Renal pelvis (tissue), 4 donors: ENCODE data around the gene TIMP2. TPM values are rescaled to one million over a fixed set of nuclear protein-coding genes. Genes with fewer than 3 reads are reported as not detected.

Source experiments
- DNase-seq: peaks from one replicate; pipeline ENCODE4 v3.0.0-alpha.2; 2013
- polyA plus RNA-seq, 3 donors: library from polyadenylated mRNA; unstranded; fragments of 120-200 nt; gene quantifications; one replicate each; pipeline ENCODE4 v1.2.1, GENCODE V29; 2013; ENCODE audit not compliant: insufficient read length in 3 of 3

Gene TIMP2
- polyA plus RNA-seq, 3 donors = 115 to 150 (median 132) TPM

DNA sequence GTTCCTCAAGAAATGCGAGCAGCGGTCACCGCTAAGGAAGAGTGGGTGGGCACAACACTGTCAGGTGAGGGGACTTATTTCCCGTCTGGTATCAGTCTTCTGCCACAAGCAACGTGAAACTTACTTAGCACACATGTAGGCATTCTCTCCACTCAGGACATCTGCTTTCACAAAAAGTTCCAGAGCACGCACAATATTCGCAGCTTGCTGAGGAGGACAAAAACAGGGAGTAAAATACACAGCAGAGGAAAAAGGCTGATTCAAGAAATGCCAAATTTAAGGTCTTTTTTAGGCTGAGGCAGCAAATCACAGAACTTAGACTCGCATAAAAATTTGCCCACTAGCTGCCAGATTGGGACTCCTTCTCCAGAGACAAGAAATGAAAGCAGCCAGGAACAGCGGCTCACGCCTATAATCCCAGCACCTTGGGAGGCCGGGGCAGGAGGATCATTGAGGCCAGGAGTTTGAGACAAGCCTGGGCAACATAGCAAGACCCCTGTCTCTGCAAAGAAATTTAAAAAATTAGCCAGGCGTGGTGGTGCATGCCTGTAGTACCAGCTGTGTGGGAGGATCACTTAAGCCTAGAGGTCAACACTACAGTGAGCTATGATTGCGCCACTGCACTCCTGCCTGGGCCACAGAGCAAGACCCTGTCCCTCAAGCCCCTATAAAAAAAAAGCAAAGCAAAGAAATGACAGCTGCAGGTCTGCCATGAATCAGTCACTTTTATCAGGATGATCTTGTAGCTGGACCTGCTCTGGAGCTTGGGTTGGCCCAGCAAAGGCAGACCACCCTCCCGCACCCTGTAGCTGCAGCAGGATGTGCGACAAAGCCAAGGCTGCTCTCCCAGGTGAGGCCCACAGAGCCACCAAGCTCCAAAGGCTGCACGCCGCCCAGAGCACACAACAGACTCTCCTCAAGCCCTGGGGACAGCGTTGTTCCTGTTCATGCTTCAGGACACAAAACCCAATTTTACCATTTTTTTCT, 105.1 kb downstream of the TIMP2 start:
- no peak for DNase-seq

DNA sequence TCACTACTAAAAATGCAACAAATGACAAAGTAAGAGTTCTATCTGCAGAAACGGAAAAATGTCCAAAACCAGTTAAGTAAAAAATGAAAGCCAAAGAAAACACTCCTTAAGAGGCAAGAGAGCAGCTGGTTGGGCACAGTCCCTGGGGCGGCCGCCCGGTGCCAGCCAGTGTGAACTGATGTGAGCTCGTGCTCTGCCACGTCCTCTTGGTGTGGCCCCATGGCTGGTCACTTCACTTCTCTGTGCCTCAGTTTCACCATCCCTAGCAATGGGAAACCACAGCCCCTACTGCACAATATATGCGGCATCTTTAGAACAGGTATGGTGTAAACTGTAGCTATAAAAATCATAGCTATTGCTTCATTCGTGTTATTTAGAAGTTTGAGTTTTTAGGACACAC, 105.8 kb downstream of the TIMP2 start:
- no peak for DNase-seq

DNA sequence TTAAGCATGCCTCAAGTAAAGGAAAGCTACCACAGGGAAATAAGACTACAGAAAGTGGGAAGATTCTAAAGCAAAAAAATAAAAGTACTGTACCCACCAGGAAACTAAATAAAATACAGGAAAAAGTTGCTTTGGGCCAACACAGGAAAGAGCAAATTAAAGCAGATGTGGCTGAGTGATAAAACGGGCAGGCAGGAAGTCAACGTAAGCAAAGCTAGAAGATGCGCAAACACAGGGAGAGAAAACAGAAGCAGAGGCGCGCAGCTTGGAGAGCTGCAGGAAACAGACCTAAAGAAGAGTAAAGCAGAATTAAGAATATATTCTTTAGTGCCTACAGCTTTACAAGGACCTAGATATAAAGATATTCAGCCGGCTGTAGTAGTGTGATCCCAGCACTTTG, 106.3 kb downstream of the TIMP2 start:
- no peak for DNase-seq

DNA sequence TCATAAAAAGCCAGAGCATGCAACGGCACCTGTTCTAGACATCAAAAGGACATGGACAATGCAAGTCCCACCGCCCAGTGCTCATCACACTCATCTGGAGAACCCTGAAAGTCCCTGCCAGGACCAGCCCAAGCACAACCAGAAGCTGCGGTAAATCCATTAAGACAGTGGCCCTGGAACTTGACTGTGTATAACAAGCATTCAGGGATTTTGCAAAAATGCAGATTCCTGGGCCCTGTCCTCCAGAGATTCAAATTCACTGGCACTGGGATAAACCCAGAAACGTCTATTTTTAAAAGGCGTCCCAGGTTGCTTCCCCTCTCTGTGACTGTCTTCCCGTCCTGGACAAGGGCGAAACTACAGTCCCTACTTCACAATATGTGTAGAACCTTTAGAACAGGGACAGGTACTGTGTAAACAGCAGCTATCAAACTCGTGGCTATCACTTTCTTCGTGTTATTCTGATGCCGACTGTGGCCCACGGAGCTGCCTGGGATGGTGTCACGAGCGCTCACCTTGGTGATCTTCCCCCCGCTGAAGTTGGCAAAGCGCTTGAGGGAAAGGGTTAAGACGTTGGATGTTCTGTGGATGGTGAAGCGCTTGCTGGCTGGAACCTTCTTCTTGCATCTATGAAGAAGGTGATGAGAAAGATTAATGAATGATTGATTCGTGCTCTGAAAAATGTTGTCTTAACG, 106.9 kb downstream of the TIMP2 start:
- DNase-seq = no peak

DNA sequence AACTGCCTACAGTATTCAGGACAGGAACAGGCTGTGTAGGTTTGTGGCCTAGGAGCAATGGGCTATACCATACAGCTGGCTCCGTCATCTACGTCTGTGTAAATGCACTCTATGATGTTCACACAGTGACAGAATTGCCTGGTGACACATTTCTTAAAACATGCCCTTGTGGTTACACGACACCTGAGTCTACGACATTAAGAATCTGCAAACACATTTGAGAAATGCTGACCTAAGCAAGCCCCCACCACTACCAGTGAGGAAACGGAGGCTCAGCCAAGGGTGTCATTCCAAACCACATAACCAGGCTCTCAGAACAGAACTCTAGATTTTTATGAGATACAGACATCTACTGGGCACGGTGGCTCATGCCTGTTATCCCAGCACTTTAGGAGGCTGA, 108.1 kb downstream of the TIMP2 start:
- DNase-seq = no peak

DNA sequence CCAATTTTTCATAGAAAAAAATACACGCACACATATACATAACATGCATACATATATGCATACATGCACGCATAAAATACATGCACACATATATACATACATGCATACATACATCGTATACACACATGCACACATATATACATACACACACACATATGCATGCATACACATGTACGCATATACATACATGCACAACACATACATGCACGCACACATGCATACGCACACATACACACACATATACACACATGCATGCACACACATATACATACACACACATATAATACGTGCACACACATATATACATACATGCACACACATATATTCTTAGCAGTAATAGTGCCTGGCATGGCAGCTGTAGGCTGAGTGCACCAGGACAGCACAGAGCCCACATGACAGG, 109.5 kb downstream of the TIMP2 start:
- no peak for DNase-seq

DNA sequence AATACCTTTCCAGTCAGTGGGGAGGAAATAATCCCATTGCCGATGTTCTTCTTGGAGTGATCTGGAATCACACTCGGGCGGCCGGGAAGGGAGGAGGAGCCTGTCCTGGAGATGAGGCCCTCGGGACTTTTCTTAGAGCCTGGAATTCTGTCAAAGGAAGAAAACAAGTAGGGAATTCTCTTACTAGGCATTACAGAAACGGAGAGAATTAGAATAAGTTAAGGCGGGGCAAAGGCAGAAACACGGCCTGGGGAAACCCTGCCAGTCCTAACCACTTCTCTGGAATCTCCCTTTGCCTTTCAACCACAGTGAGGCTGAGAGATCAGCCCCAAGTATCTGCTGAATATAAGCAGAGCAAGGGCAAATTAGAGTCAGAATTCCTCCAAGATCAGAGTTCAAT, 112.3 kb downstream of the TIMP2 start:
- DNase-seq = no peak

DNA sequence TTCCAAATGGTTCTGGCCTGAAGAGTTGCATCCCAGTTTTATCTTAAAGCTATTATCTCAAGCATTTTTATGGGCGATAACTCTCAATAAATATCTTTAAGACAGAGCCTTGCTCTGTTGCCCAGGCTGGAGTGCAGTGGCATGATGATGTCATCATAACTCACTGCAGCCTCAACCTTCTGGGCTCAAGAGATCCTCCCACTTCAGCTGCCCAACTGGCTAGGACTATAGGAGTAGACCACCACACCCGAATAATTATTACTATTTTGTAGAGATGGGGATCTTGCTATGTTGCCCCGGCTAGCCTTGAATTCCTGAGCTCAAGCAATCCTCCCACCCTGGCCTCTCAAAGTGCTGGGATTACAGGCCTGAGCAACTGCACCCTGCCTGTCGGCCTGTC, 117.0 kb downstream of the TIMP2 start:
- no peak for DNase-seq

DNA sequence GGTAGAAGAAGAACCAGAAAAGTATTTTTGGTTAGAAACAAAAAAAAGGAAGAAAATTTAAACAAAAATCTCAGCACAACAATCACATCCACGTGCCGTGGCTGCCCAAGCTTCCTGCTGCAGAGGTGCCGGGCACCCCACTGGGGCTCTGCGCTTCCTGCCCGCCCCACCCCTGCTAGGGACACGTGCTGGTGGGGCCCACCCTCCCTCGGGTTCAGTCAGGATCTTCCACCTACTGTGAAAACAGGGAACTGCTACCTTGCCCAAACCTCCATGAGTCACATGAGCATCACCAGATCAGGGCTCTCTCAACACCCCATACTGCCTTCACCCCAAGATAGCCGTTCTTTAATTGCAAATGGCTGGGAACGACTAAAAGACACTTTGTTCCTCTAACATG, 118.7 kb downstream of the TIMP2 start:
- no peak for DNase-seq

DNA sequence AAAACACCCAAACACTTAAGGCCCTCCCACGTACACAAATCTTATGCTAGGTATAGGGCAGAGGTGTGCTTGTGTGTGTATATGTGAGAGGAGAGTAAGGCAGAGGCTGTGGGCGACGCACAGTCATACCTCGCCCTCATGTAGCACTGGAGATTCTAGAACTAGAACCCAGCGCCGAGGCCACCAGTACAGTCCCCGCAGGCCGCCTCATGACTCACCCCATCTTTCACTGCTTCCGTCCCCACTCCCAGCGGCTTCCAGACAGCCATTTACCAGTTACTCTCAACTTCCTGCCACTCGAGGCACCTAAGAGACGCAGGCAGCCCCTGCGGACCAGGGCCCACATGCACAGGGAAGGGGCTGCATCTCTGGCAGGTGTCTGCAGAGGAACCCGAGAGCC, 119.9 kb downstream of the TIMP2 start:
- no peak for DNase-seq

DNA sequence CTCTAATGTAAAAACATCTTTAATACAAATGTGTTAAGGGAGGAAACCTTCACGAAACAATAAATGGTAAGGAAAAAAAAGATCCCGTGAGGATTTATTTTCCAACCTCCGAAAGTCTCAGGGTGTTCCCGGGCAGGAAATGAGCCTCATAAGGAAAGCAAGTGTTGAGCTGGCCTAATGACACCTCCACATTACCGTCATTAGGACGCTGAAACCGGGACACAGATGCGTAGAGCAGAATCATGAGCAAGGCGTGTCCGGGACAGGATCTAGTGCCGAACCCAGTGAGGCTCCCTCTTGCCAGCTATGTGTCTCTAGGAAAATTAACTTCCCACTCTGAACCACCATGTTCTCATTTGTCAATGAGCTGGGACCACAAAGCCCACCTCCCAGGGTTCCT, 120.4 kb downstream of the TIMP2 start:
- no peak for DNase-seq

DNA sequence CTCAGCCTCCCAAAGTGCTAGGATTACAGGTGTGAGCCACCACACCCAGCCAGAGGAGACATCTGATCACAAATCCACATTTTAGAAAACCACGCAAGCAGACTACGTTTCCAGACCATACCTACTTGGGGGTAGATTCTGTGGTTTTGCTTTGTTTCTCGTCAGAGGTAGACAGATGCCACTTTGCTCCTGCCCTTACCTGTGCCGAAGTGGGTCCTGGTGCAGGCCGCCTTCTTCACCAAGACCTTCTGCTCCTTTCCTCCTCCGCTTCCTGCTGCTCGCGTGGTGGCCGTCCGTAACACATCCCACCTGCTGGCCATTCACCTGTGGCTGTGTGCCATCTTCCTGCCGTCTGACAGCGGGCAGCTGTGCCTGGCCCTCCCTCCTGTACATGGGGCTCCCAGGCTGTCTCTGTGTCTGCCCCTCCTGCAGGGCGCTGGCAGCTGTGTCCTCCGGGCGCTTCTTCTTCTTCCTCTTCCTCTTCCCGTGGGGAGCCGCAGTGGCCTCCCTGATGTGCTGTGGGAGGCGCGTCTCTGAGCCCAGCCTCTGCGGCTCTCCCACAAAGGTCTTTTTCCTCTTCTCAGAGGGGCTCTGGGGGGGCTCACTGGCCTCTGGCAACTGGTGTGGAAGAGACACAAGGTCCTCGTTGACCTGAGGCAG, 121.9 kb downstream of the TIMP2 start:
- no peak for DNase-seq

Other genes with a start within 250 kb of the TIMP2 start
- gene CYTH1, start 143.1 kb downstream of the TIMP2 start, polyA plus RNA-seq = 10 to 100 TPM; 21.3 to 28.2 (median 27.3) TPM
- gene USP36, start 84.6 kb downstream of the TIMP2 start, polyA plus RNA-seq = 10 to 100 TPM; 39.6 to 47.7 (median 40.9) TPM
- under 1 TPM; 0.17 to 0.52 (median 0.45) TPM for gene CEP295NL, start 22.2 kb downstream of the TIMP2 start, polyA plus RNA-seq
- 100 to 1,000 TPM; 131 to 160 (median 143) TPM for gene LGALS3BP, start 54.5 kb upstream of the TIMP2 start, polyA plus RNA-seq
- 10 to 100 TPM; 42.9 to 53.6 (median 48.6) TPM for gene CANT1, start 84.4 kb upstream of the TIMP2 start, polyA plus RNA-seq
- gene C1QTNF1, start 98.8 kb upstream of the TIMP2 start, polyA plus RNA-seq = 1 to 10 TPM; 2.1 to 2.9 (median 2.2) TPM
- 10 to 100 TPM; 14.9 to 24.5 (median 20.7) TPM for gene ENGASE, start 149.4 kb upstream of the TIMP2 start, polyA plus RNA-seq